HG03175 (cell line): ENCODE measurements around the gene NBAS.

Experiments used
- ATAC-seq: cut with Tn5 transposase; IDR thresholded peaks from one replicate; pipeline ENCODE4 v1.9.1; 2021; ENCODE audit warnings: mild to moderate bottlenecking, moderate library complexity; ENCODE audit not compliant: unreplicated experiment

NBAS gene

DNA sequence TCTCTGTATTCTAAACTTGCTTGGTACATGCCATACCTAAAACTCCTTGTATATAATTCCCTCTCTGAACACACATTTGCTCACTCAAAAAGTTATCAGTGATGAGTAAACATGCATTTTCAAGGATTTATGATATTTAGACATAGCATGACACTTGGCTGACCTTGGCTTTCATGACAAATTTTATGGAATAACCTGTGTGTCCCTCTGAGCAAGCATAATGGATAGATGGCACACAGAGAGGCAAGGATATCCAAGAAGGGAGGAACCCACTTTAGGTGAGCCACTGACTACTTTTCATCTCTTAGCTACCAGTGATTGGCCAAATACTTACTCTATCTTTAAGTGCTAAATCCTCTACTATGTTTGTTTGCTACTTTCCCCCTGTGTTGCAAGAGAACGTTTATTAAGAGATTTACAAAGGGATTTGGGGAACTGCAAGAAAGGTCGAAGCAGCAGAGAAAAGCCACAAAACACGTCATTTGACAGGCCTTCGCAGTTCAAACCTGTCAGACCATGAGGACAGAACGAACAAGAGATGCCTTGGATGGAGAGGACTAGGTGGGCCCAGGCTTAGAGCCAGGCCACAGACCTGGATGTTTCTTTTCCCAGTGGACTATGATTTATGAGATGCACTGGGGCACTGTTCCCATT, 379.9 kb downstream of the NBAS start:
- no peak for ATAC-seq

DNA sequence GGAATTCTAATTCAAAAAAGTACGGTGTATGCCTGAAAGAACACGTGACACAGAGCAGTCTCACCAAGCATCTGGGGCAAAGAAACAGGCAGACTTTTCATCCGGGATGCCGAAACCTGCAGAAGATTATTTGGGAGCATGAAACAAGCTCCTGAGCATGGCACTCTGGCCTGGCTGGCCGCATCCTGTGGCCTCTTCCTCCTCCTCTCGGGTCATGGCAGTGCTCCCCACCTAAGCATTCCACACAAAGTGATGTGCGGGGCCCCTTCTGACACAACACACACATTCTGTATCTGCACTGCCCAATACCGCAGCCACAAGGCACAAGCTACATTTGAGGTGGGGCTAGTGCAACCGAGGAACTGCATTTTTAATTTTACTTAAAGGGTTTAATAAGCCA, 380.8 kb downstream of the NBAS start:
- ATAC-seq, result no peak

DNA sequence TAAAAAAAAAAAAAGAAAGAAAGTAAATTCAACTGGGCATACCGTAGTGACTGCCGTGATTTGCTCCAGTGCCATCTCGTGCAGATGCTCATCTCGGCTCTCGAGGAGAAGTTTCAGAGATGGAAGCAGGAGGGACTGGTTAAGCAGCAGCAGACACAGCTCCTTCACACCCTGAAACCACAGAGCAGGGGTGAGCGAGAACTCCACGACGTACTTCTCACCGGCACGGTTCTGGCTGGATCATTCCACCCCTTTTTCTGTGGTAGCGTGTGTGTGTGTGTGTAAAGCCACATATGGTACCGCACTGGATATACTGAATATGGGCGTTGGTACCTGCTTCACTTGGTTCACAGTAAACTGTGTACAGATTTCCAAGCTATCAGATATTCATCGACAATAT, 382.2 kb downstream of the NBAS start:
- ATAC-seq, result no peak

DNA sequence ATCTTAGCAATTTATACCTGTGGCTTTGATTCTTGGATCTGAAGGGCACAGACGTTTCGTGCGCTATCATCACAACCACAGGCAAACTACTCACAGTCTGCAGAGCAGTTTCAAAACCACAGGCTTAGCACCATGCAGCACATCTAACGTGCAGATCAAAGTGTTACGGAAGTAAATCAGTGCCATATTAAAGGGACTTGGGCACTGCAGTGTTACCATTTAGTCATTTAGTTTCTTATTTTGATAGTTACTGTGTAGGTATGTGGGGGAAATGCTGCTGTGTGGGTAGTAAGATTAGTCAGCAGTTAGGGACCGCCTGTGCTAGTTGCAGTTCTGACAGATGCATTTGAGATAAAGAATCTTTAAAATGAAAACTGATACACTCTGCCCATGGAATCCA, 384.0 kb downstream of the NBAS start:
- peak; percentile 98 for ATAC-seq

DNA sequence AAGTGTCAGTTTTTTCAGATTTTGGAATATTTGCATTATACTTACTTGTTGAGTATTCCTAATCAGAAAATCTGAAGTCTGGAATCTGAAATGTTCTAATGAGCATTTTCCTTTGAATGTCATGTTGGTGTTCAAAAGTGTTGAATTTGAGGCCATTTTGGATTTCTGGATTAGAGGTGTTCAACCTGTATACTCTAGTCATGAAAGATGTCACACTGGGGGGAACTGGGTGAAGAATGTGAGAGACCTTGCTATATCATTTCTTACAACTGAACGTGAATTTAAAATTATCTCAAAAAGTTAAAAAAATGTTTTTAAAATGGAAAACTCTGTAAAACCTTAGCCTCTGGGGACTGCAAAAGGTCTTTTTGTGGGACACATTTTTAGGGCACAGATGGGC, 384.5 kb downstream of the NBAS start:
- ATAC-seq, result no peak

DNA sequence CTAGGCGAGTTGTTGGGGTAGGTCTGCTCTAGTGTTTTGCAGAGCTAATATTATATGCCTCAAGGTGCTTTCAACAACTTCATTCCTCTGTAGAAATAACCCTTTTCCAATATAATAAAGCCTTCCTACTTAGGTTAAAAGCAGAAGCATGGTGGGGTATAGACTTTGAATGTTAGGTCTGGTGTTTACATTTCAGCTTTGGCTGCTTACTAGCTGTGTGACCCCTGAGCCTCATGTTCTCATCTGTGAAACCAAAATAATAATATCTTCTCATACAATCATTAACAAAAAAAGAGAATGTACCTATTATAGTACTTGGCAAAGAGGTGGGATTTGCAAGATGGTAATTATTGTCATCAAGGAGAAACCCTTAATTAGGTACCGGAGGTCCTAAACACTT, 386.6 kb downstream of the NBAS start:
- ATAC-seq, result no peak

DNA sequence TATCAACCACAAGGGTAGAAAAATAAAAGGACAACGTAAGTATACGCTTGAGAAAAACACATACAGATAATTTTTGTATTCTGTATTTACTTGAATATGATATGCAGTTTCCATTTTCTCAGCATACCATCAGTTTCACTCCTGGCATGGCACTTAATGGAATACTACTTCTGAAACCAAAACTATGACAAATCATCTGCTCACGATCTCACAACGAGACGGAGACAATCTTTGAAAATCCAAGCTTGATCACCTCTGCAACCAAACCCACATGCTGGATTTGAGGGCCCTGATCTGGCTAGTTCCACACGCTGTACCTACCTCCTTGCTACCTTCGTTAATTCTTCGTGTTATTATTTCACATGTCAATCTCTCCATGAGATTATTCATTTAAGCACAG, 387.6 kb downstream of the NBAS start:
- no peak for ATAC-seq

DNA sequence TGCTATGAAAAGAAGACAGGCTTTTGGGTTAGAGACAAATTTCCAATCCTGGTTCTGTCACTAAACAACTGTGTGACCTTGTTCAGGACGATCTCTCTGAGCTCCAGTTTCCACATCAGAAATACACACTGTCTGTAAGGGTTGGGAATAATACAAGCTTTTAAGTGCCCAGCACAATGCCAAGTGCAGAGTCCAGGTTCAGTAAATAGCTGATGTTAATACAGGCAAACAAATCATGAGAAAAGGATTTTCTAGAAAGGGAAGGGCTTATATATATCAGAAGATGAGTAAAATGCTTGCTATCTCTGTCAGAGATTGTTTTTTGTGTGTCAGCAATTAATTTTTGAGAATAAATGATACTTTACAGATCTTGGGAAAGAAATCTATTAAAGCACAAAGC, 388.3 kb downstream of the NBAS start:
- no peak for ATAC-seq

DNA sequence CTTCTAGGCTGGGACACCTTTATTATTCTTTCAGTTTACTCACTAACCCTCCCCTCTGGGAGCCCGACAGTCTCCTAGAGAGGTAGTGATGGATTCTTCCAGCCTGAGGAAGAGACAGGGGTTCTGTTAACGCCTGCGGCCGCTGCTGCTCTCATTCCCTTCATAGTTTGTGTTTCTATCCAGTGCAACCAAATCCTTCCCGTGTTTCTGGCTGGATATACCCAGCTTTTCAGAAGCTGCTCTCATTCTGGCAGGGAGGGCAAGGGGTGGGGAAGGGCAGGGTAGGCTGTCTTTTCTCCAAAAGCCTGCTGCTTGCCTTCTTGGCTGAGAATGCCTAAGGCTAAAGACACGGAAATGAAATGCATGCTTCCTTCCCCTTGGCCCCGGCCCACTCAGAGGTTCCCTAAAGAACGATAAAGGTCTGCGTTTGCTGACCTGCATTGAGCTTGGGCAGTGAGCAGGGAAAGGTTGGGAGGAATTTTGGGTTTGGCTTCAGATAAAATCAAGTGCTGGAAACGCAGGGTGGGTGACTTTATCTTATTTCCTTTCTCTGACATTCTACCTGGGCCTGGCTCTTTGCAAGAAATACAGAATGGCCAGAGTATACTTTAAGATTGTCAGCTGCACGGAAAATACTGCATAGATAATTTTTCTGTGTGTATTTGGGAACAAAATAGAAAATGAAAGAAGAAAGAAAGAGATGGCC, 390.9 kb downstream of the NBAS start:
- no peak for ATAC-seq

DNA sequence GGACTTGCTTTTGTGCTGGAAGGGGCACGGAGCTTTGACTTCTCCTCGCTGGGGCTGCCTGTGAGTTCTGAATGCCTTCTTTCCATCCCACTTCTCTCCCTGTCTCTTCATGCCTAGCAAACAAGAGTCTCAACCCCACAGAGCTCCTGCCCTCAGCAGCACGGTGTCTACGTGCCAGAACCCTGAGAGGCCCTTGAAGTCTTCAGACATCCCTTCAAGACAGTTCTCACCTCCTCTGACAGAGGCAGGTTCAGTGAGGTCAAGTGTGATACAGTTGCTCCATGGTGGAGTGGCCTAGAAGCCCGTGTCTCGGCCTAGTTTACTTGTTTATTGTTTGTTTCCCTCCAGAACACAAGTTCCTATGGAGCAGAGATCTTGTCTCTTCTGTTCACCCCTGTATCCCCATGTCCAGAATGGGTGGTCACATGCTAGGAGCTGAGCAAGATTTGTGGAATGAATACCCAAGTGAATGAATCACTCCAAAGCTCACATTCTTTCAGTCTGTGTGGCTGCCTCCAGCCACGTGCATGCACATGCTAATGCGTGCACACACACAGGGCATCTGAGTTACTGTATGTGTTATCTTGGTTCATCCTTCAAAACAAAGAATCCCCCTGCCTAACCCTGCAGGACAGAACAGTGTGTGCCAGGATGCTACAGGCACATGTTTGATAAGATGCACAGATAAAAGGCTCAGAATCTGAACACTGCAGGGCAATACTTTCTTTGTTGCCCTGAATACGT, 391.6 kb downstream of the NBAS start:
- no peak for ATAC-seq

DNA sequence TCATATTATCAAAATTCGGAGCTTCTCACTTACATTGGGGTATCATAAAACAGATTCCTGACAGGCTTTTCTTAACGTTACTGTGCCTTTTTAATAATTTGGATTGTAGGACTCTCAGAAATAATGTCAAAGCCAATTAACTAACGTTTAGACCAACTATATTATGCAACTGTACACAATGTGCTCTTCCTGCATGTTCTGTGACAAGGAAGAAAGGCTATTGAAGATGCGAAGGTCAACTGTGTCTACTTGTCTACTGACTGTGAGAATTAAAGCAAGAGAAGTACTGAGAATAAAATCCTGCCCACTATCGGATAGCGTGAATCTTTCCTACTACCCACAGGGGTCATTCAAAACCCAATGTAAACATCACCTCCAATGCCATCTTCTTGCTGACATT, 393.0 kb downstream of the NBAS start:
- ATAC-seq, result no peak

DNA sequence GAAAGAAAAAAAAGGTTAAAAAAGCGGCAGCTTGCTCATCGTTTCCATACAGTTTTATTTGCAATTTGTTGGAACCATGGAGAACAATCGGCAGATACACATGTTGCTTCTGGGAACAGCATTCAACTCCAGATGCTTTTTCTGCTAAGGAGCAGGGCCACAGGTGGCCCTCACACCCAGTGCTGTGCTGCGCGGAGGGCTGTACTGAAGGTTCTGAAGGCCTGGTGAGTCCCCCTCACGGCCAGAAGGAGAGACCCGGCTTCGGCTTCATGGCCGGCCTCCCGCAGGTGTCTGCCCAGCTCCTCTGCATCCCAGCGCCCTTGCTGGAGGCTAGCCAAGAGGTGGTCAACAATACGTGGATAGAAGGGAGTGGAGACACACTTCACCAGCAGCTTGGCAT, 394.3 kb downstream of the NBAS start:
- ATAC-seq, result no peak

DNA sequence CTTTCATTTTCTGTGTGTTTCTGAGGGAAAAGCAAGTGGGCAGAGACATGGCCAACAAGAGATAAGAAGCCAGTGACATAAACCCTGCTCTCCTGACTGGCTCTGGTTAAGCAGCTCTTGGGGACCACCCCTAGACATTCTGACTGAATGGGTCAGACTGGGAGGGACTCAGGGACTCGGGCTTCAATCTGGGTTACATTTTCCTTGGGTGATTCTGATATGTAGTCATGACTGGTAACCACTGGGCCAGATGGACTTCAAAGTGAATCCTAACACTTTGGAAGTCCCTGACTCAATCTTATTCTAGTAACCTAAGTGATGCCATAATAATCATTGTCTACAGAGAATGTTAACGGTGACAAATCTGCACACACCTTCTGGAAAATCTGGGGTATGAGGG, 397.8 kb downstream of the NBAS start:
- no peak for ATAC-seq

DNA sequence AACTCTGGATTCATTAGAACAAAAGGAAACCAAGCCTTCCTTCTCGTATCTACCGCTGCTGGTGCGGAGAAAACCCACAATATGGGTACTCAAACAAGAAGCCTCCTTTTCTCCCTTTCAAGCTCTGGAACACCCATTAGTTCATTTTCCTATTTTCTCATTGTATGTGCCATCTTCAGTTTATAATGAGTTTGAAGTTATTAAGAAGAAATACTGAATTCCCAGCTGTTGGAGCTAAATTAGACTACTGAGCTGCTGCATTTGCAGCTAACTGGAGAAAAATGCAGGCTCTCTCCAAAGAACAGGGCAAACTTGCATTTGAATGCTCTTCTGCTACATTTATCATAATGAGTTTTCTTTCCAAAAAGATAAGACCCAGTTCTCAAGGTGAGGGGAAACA, 398.5 kb downstream of the NBAS start:
- no peak for ATAC-seq

DNA sequence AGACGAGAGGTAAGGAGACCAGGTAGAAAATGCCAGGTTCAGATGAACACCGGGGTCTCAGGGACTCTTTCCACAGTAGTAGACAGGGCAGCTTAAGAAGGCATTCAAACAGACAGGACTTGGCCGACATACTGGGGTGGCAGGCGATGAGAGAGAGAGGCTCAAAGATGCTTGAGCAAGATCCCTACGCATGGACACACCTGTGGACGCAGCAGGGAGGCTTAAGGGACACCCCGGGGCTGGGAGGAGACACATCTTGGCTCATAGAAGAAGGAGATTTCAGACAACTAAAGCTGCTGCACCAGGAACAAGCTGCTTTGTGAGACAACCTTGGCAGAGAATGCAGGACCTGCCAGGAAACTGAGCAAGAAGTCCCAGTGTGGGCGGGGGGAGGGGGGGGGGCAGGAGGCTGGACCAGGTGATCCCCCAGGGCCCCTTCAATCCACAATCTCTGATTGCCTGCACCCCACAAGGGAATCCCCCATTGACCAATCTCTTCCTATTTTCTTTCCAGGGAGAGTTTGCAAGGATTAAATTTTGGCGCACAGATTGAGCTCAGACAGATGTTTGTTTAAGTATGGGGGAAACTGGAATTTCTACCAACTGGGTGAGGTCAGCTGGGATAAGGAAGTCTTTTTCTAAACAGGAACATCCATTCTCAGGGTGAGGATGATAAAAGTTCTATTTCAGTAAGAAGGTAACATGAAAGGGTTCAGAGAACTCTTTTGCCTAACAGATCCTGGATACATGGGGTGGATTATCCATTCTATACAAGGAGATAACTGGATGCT, 400.7 kb downstream of the NBAS start:
- ATAC-seq, result no peak

DNA sequence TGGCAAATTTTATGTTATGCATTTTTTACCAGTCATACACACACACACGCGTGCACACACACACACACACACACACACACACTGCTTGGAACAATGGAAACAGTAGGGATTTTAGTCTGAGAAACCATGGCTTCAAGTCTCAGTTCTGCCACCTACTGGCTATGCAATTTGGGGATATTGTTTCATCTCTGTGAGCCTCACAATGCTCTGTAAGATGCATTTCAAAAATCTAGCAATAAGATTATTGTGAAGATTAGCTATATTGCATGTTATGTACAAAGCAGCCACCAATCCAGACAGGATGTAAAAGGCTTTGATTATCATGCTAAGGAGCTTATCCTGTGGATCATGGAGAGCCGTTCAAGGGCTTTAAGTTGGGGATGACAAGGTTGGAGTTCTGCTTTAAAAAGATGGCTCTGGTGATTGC, 401.4 kb downstream of the NBAS start:
- no peak for ATAC-seq

DNA sequence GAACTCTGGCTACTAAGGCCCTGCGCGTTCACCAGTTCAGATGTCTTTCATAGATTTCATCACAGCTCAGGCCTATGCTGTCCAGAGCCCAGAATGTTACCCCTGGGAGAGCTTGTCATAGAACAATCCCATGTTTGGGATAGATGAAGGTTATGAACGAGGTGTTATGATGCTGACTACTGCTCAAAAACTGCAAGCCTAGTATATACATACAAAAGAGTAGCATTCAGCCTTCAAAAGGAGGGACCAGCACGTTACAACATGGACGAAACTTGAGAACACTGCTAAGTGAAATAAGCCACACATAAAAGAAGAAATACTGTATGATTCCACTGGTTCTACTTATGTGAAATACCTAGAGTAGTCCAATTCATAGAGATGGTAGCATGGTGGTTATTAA, 401.9 kb downstream of the NBAS start:
- ATAC-seq, result no peak

DNA sequence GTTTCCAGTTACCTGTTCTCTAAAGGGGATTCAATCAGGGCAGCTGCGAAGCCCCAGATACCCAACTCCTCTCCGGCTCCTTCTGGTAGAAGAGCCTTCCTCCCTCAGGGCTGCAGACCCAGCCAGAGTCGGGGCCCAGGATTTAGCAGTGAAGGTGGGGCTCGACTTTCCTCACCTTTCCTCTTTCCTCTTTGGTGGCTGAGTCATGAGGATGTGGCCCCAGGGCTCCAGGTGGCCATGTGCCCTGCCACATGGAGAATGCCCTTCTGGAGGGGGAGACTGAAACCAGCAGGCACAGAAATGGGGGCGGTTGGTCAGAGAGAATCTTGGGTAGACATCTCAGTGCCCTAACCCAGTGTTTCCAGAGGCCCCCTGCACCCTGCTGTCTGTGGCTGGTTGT, 402.6 kb downstream of the NBAS start:
- ATAC-seq, result no peak

DNA sequence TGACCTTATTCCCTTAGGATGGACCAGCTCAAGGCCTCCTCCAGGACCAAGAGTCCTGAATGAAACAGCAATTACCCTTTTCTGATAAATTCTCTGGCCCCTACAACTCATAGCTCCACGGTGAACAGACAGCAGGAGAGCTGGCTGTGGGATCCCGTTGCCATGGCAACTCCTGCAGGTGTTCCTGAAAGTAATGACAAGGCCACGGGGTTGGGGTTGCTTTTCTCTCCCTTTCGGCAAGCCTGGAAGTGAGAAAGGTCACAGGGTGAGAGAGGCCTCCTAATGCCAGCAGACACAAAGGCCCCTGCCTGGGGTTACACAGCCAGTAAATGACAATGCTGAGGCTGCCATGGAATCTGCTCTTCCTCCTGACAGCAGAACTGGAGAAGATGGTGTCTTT, 403.0 kb downstream of the NBAS start:
- ATAC-seq, result no peak

DNA sequence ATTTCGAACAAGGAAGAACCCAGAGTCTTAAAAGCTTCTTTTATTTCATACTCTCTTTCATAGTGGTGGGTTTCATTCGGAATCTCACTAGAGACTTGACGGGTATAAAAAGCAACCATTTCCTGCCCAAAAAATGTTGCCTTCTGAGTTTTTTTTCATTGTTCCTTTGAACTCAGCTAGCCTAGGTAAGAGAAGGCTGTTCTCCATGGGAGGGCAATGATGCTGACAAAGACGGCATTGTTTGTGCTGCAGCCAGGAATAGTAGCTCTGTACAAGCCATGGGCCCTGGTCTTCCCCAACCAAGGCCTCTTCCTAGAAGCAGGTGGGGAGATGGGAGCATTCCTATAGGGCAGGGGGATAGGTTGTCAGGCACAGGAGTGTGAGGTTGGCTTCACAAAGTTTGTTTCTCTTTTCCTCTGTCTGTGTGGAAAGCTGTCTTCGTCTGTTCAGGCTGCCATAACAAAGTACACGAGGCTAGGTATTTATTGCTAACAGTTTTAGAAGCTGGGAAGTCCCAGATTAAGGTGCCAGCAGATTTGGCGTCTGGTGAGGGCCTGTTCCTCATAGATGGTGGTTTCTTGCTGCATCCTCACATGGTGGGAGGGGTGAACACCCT, 405.1 kb downstream of the NBAS start:
- no peak for ATAC-seq

DNA sequence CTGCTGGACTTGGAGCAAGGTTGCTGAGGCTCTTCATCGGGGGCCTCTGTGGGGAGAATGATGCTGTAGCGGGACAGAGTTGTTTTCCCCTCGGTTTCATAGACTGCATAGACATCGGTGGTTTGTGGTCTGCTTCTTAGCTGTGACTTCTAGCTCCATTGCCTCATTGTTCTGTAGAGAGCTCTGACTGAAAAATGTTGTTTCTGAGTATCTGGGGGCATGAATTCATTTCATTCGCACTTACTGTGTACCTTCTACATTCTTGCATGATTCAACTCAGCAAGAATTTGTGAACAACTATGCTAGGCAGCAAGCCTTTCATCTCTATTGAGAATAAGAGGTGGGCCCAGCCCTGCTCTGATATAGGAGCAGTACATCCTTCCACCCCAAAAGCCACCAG, 406.8 kb downstream of the NBAS start:
- ATAC-seq, result no peak
